ENCODE data around the gene LITAFD.
"Not testable (repeated sequence)": the region's sequence is repeated elsewhere in the genome, so short reads cannot be mapped to it uniquely, and the experiment has no call there.

- TF ChIP-seq CTCF, POLR2A (IDR thresholded peaks at IDR 0.05): not testable (repeated sequence)
Measured at GRCh38 chr16:8917336-8917735, 35.2 kb downstream of the LITAFD start.
